ENCODE data around the gene RALGDS.

- TF ChIP-seq FOXM1 (IDR thresholded peaks at IDR 0.05; ENCODE audit: borderline replicate concordance, low read depth) (no peak), CEBPB (IDR thresholded peaks at IDR 0.05) (no peak), EP300 (IDR thresholded peaks at IDR 0.05; ENCODE audit: borderline replicate concordance) (no peak)
Measured at GRCh38 chr9:133078486-133078885, 42.6 kb downstream of the RALGDS start.
